ENCODE results near the gene MARF1. TPM values are rescaled to one million over a fixed set of nuclear protein-coding genes. Genes with fewer than 3 reads are reported as not detected.

The MARF1 gene
- polyA plus RNA-seq, 1 donor (not counting 4 experiments of a cell fraction or from before 2014, with no cell fraction given) = 12.5 TPM

- Histone ChIP-seq H3K9me3 (ENCODE audit: control insufficient read depth, low read depth, low read length) (no peaks in the 10 kb centered on the region), H3K27ac (ENCODE audit: control insufficient read depth, insufficient read depth, low read length) (no peak overlapping the region), H2AFZ (ENCODE audit: control insufficient read depth, low read length) (no peak overlapping the region), H3K4me1 (ENCODE audit: control insufficient read depth, extremely low read depth, insufficient read depth, low read length) (peaks cover 11% of the 10 kb centered on the region), H3K9me1 (ENCODE audit: control insufficient read depth, extremely low read depth, insufficient read depth, low read length) (no peaks in the 10 kb centered on the region), H3K36me3 (ENCODE audit: control insufficient read depth in 2 of 2, extremely low read depth in 1 of 2, insufficient read depth in 2 of 2, low read length in 2 of 2) (peaks cover 18 to 33% of the 10 kb centered on the region in 2 experiments), H3K79me2 (ENCODE audit: control insufficient read depth, insufficient read depth, low read length) (no peaks in the 10 kb centered on the region), H4K20me1 (ENCODE audit: control insufficient read depth, extremely low read depth, insufficient read depth, low read length) (no peaks in the 10 kb centered on the region), H3K9ac (ENCODE audit: control insufficient read depth, extremely low read depth, insufficient read depth, low read length) (no peak overlapping the region), H3K27me3 (ENCODE audit: control insufficient read depth, extremely low read depth, insufficient read depth, low read length) (no peaks in the 10 kb centered on the region), H3K4me2 (ENCODE audit: control insufficient read depth, extremely low read depth, insufficient read depth, low read depth, low read length) (no peak overlapping the region), H3K4me3 (ENCODE audit: control insufficient read depth in 2 of 3, extremely low read depth in 1 of 3, insufficient read depth in 2 of 3, low read depth in 1 of 3, low read length in 3 of 3) (no peak overlapping the region)
- FAIRE-seq (no peak), DNase-seq (ENCODE audit: low read depth, low spot score) (no peak)
- dilution Hi-C loops (cut with MboI; ENCODE audit: extremely low pct_ligation_motif_present, low sequenced_read_pairs) = no loop called here
- no peak for TF ChIP-seq EZH2 (IDR thresholded peaks at IDR 0.05; ENCODE audit: low read length)
- TF ChIP-seq, protein P1, sequence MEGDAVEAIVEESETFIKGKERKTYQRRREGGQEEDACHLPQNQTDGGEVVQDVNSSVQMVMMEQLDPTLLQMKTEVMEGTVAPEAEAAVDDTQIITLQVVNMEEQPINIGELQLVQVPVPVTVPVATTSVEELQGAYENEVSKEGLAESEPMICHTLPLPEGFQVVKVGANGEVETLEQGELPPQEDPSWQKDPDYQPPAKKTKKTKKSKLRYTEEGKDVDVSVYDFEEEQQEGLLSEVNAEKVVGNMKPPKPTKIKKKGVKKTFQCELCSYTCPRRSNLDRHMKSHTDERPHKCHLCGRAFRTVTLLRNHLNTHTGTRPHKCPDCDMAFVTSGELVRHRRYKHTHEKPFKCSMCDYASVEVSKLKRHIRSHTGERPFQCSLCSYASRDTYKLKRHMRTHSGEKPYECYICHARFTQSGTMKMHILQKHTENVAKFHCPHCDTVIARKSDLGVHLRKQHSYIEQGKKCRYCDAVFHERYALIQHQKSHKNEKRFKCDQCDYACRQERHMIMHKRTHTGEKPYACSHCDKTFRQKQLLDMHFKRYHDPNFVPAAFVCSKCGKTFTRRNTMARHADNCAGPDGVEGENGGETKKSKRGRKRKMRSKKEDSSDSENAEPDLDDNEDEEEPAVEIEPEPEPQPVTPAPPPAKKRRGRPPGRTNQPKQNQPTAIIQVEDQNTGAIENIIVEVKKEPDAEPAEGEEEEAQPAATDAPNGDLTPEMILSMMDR (optimal IDR thresholded peaks at IDR 0.05 in 1 of 3, IDR thresholded peaks at IDR 0.05 in 1 of 3, conservative IDR thresholded peaks at IDR 0.05 in 1 of 3; ENCODE audit: extremely low read depth in 1 of 3, insufficient read depth in 2 of 3, low read length in 3 of 3) = no peak
These were observed 31.3 kb downstream of the MARF1 start for GRCh38 chr16:15611610-15612009.

GRCh38 chr16:15610369-15610871 is 32.5 kb downstream of the MARF1 start:
- H3K9me1 ChIP-seq (ENCODE audit: control insufficient read depth, extremely low read depth, insufficient read depth, low read length) = no peaks in the 10 kb centered on the region
- dilution Hi-C loops (cut with MboI; ENCODE audit: extremely low pct_ligation_motif_present, low sequenced_read_pairs) = no loop called here
- TF ChIP-seq, protein P1 (optimal IDR thresholded peaks at IDR 0.05 in 1 of 3, IDR thresholded peaks at IDR 0.05 in 1 of 3, conservative IDR thresholded peaks at IDR 0.05 in 1 of 3; ENCODE audit: extremely low read depth in 1 of 3, insufficient read depth in 2 of 3, low read length in 3 of 3) = no peak
- no peak for TF ChIP-seq EZH2 (IDR thresholded peaks at IDR 0.05; ENCODE audit: low read length)
- H3K9me3 ChIP-seq (ENCODE audit: control insufficient read depth, low read depth, low read length) = no peaks in the 10 kb centered on the region
- H3K4me2 ChIP-seq (ENCODE audit: control insufficient read depth, extremely low read depth, insufficient read depth, low read depth, low read length) = no peak overlapping the region
- H3K4me1 ChIP-seq (ENCODE audit: control insufficient read depth, extremely low read depth, insufficient read depth, low read length) = peaks cover 20% of the 10 kb centered on the region
- H3K4me3 ChIP-seq (ENCODE audit: control insufficient read depth in 2 of 3, extremely low read depth in 1 of 3, insufficient read depth in 2 of 3, low read depth in 1 of 3, low read length in 3 of 3) = no peak overlapping the region
- peaks cover 12 to 29% of the 10 kb centered on the region in 2 experiments for H3K36me3 ChIP-seq (ENCODE audit: control insufficient read depth in 2 of 2, extremely low read depth in 1 of 2, insufficient read depth in 2 of 2, low read length in 2 of 2)
- no peak overlapping the region for H3K27ac ChIP-seq (ENCODE audit: control insufficient read depth, insufficient read depth, low read length)
- H2AFZ ChIP-seq (ENCODE audit: control insufficient read depth, low read length) = no peak overlapping the region
- FAIRE-seq (no peak), DNase-seq (ENCODE audit: low read depth, low spot score) (no peak)
- H4K20me1 ChIP-seq (ENCODE audit: control insufficient read depth, extremely low read depth, insufficient read depth, low read length) = no peaks in the 10 kb centered on the region
- H3K79me2 ChIP-seq (ENCODE audit: control insufficient read depth, insufficient read depth, low read length) = no peaks in the 10 kb centered on the region
- H3K27me3 ChIP-seq (ENCODE audit: control insufficient read depth, extremely low read depth, insufficient read depth, low read length) = no peaks in the 10 kb centered on the region
- no peak overlapping the region for H3K9ac ChIP-seq (ENCODE audit: control insufficient read depth, extremely low read depth, insufficient read depth, low read length)
